ENCODE data around the gene NSUN4. TPM values are rescaled to one million over a fixed set of nuclear protein-coding genes. Genes with fewer than 3 reads are reported as not detected.

The NSUN4 gene
- total and polyA plus RNA-seq, 3 donors from 2014 or later: 47.4 to 130 (median 94.3) TPM

DNA sequence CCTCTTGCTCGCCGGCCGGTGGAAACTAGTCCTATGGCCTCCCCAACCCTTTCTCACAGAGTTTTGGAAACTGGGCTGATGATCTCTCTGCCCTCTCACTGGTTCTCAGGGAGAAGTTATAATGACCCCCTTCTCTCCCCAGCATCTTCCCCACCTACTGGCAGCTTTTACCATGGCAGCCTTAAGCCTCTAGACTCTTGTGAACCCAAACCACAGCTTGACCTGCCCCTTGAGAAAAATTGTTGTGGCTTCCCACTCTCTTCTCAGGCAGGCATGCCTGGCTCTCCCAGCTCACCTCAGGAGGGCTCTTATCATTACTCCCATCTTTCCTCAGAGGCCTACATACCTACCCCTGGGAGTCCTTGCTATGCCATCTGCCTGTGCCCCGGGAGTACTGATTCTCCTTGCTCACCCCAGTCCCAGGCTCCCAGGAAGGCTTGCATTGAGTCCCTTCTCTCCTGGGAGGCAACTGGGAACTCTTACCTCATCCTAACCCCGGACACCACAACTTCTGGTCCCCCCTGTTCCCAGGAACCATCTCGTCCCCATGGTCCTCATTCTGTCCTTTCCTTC is 1.6 kb downstream of the NSUN4 start:
- Histone ChIP-seq H3K4me3 (no peak overlapping the region), H3K27ac (peak overlapping the region; percentile 98 to 99), H3K4me1 (peaks cover 16% of the 10 kb centered on the region), H3K27me3 (no peaks in the 10 kb centered on the region), H3K36me3 (ENCODE audit: low read depth, missing control alignments) (no peaks in the 10 kb centered on the region), H3K9me3 (no peaks in the 10 kb centered on the region)
- intact Hi-C loops (cut with DNase I; ENCODE audit: low total_unique reads): no loop called here
- no peak for DNase-seq
- 85 to 93% methylated on average over 6 of the region's 6 CpGs for WGBS, 2 donors
- TF ChIP-seq POLR2A (IDR thresholded peaks at IDR 0.05) (no peak), CTCF (IDR thresholded peaks at IDR 0.05) (peak; percentile 2 to 13 (median 12))

DNA sequence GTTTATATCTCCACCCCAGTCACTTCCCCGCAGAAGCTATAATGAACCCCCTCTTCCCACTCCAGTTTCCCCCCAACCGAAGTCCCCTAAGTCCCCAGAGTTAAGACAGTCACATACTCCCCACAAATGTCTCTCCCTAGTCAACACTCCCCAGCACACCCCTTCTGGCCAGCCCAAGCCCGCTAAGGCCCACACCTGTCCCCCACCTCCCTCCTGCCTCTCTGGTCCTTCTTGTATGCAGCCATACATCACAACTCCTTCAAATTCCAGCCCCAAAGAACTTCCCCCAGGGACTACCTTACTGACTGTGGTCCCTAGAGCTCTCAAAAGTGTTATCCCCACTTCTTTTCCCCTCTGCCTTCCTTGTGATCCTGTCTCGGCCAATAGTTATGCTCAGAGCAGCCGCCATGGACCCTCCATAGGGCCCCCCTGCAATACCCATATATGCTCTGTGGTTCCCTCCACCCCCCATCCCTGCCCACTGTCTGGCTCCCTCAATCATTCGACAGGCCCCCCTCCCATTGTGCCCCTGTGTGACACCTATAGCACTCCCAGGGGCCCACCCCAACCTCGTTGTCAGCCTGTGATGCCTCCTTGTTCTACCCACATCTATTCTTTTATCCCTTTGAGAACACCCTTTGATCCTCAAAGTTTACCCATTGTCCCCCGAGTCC is 2.2 kb downstream of the NSUN4 start:
- intact Hi-C loops (cut with DNase I; ENCODE audit: low total_unique reads): no loop called here
- no peaks in the 10 kb centered on the region for H3K27me3 ChIP-seq
- TF ChIP-seq POLR2A (IDR thresholded peaks at IDR 0.05) (no peak), CTCF (IDR thresholded peaks at IDR 0.05) (no peak)
- H3K4me3 ChIP-seq: no peak overlapping the region
- WGBS, 2 donors: 86 to 89% methylated on average over 8 of the region's 8 CpGs
- peak overlapping the region in 1 of 2 donors; percentile 98 for H3K27ac ChIP-seq
- no peak for DNase-seq
- peaks cover 16% of the 10 kb centered on the region for H3K4me1 ChIP-seq
- no peaks in the 10 kb centered on the region for H3K36me3 ChIP-seq (ENCODE audit: low read depth, missing control alignments)
- no peaks in the 10 kb centered on the region for H3K9me3 ChIP-seq

DNA sequence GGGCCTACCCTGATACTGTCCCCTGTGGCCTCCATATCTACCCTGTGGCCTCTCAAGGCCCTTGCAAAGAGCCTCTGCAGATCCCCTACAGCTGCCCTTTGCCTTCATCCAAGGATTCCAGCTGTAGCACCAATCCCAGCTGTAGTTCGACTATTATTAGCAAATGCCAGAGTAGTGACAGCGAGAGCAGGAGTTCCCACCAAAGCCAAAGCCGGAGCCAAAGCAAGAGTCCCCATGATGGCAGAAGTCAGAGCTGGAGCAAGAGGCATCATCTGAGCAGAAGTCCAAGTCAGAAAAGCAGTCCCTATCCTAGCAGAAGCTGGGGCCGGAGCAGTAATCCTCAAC is 2.7 kb downstream of the NSUN4 start:
- H3K9me3 ChIP-seq: no peaks in the 10 kb centered on the region
- DNase-seq: no peak
- H3K4me1 ChIP-seq: peaks cover 16% of the 10 kb centered on the region
- TF ChIP-seq CTCF (IDR thresholded peaks at IDR 0.05) (no peak), POLR2A (IDR thresholded peaks at IDR 0.05) (no peak)
- H3K36me3 ChIP-seq (ENCODE audit: low read depth, missing control alignments): no peaks in the 10 kb centered on the region
- WGBS, 2 donors: 89 to 91% methylated on average over 4 of the region's 4 CpGs
- no peak overlapping the region for H3K27ac ChIP-seq
- intact Hi-C loops (cut with DNase I; ENCODE audit: low total_unique reads): no loop called here
- H3K27me3 ChIP-seq: no peaks in the 10 kb centered on the region
- H3K4me3 ChIP-seq: no peak overlapping the region

DNA sequence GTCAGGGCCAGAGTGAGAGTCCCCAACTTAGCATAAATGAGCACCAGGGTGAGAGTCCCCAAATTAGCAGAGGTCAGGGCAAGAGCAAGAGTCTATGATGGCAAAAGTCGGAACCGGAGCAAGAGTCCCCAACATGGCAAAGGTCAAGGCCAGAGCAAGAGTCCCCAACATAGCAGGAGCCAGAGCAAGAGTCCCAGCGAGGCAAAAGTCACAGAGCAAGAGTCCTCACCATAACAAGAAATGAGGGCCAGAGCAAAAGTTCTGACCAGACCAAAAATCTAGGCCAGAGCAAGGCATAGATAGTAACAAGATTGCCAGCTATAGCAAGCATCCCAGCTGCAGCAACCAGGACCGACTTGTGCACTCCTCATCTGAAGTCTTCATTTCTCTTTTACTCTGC is 3.1 kb downstream of the NSUN4 start:
- no peak overlapping the region for H3K27ac ChIP-seq
- intact Hi-C loops (cut with DNase I; ENCODE audit: low total_unique reads): no loop called here
- 81 to 83% methylated on average over 4 of the region's 4 CpGs for WGBS, 2 donors
- peaks cover 16% of the 10 kb centered on the region for H3K4me1 ChIP-seq
- no peaks in the 10 kb centered on the region for H3K27me3 ChIP-seq
- no peak for DNase-seq
- H3K4me3 ChIP-seq: no peak overlapping the region
- no peaks in the 10 kb centered on the region for H3K9me3 ChIP-seq
- TF ChIP-seq POLR2A (IDR thresholded peaks at IDR 0.05): no peak
- no peak for TF ChIP-seq CTCF (IDR thresholded peaks at IDR 0.05)
- H3K36me3 ChIP-seq (ENCODE audit: low read depth, missing control alignments): no peaks in the 10 kb centered on the region

DNA sequence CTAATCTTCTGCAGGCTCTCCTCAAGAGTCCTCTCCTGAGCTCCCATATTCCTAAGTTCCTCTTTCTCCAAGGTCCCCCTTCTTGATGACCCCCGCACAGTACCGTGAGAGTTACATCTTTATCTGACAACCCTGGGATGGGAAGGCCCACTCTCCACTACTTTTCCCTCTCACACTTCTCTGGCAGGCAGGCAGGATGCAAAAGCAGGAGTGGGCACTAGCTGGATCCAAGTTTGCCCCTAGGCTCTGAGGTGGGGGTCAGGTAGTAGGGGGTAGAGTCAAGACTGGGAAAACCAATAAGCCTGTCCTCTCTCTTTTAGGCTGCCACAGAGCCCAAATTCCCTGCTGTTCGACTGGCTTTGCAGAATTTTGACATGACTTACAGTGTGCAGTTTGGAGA is 3.9 kb downstream of the NSUN4 start:
- no peaks in the 10 kb centered on the region for H3K27me3 ChIP-seq
- H3K4me1 ChIP-seq: peaks cover 12% of the 10 kb centered on the region
- H3K36me3 ChIP-seq (ENCODE audit: low read depth, missing control alignments): no peaks in the 10 kb centered on the region
- no peaks in the 10 kb centered on the region for H3K9me3 ChIP-seq
- no peak overlapping the region for H3K27ac ChIP-seq
- TF ChIP-seq CTCF (IDR thresholded peaks at IDR 0.05) (no peak), POLR2A (IDR thresholded peaks at IDR 0.05) (no peak)
- no peak overlapping the region for H3K4me3 ChIP-seq
- intact Hi-C loops (cut with DNase I; ENCODE audit: low total_unique reads): no loop called here
- WGBS, 2 donors: 85 to 88% methylated on average over 3 of the region's 3 CpGs
- no peak for DNase-seq

Data from testis (tissue), 3 donors.